ACHN (cell line): ENCODE data around the gene PARD3B.
A peak's percentile ranks its signal among the peaks of the same experiment; 100 is the strongest.

ENCODE experiments used
- DNase-seq: peaks from one replicate; pipeline ENCODE4 v3.0.0-alpha.2; 2015
- in situ Hi-C: cut with HindIII; loops from 2 replicates; pipeline ENCODE4 v1.10.0; 2017; ENCODE audit warnings: low sequenced_read_pairs, low pct_ligation_motif_present, low pct_unique_long_range_greater_than_20kb

The PARD3B gene

DNA sequence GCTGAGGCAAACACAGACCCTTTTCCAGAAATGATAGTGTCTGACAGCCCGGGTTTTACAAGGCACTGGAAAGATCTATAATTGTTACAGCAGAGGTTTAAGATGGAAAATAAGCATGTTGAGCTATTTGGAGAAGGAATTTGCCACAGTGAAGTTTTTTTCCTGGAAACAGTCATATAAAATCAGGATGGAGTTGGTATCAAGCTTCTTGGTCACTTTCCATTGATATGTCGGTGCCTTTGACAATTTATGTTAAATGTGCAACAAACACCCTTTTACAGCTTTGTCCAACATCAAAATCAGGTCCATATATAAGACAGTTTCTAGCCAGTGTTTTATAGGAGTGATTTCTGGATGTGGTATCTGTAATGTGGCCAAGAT is 1019.9 kb downstream of the PARD3B start:
- in situ Hi-C loops = no loop called here

DNA sequence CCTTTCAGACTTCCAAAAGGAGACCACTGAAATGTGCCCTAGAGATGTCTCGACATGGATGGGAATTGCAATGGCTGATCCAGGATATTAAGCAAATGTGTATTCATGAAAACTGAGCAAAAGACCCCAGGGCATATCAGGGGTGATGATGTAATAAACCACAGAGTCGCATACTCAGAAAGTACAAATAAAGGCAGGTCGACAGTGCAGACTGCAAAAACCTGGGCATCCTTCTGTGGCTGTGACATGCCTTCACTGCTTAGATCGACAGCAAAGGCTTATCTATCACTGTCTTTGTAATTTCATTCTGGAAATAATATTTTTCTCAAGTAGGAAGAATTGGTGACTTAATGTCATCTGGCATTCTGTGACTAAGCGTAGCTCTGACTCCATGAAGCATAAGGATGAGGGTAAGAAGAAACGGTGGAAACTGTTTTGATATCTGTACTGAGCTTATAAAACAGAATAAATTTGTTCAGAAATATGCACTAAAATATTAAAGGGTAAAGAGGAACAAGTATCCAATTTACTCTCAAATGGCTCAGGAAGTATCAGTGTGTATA is 1021.4 kb downstream of the PARD3B start:
- in situ Hi-C loops = no loop called here
- no peak for DNase-seq

More for the DNA sequence above, 1019.9 kb downstream of the PARD3B start:
- no peak for DNase-seq

DNA sequence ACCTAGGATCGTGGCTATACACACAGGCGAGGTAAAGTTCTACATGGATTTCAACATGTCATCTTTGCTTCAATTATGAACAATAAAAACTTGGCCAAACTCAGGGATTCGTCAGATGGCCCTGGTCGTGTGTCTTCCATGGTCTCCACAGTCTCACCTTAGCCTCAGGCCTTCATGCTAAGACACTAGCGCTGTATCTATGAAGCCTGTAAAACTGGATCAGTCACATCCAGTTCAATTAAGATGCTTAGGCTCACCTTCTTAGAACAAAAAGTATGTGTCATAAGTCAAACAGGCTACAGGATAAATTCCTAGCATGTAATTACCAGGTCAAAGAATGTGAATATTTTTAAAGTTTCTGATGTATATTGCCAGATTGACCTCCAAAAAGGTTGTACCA is 1023.3 kb downstream of the PARD3B start:
- in situ Hi-C loops = no loop called here
- DNase-seq = no peak

DNA sequence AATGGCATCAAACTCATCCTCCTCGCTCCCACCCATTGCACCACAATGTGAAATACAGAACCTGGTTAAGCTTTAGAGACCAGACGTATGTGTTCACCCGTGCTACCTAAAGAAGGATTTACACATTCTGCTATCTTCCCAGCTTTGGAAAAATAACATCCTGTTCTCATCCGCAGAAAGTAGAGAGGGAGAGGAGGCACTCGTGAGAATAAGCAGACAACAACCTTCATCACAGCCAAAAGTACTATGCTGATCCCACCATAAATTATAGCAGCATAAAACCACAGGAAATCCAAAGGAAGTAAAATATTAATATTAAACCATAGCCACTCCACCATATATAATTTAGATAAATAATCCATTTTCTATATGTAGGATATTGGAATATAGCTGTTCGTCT is 1025.4 kb downstream of the PARD3B start:
- in situ Hi-C loops = no loop called here
- no peak for DNase-seq

DNA sequence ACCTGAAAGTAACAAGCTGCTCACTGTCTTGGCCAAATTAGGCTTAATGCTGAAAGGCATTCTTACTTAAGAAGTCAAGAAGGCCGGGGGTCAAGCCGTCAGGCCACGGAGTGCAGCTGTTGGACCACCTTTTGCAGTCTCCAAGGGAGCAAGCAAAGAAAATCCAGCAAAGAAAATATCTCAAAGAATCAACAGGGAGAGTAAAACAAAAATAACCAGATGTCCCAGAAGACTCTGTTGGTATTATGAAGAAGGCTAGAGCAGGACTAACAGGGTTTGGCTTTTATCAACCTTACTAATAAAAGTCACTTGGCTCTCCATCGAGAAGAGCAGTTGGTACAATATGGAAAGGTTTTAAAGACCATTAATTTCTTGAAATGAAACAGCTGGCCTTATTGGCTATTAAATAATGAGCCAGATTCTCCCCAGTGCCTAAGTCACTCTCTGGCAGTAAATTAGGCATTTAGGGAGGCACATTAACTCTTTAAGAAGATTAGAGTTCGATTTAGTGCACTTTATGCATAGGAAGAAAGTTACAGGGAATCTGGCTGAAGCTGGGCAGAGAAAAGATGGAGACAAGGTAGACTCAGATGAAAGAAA is 1026.2 kb downstream of the PARD3B start:
- DNase-seq = no peak
- in situ Hi-C loops = no loop called here

DNA sequence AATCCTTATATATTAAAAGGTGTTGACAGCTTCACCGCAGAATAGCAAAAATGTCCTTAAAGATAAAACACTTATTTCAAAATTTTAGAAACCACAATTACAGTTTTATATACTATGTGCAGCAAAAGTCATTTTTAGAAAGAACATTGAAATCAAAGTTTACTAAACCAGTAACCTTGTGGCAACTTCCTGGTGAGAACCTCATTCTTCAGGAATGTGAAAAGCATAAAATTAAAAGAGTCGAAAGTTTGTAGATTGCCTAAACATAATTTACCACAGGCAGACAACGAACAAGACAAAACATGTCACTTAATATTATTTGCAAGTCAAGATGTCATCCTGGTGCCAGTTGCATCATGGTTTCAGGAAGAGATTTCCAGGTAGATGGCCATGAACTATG is 1028.7 kb downstream of the PARD3B start:
- no peak for DNase-seq
- in situ Hi-C loops = no loop called here

- no peak for DNase-seq
- in situ Hi-C loops = no loop called here
These were observed 1034.1 kb downstream of the PARD3B start for GRCh38 chr2:205579335-205579734.

DNA sequence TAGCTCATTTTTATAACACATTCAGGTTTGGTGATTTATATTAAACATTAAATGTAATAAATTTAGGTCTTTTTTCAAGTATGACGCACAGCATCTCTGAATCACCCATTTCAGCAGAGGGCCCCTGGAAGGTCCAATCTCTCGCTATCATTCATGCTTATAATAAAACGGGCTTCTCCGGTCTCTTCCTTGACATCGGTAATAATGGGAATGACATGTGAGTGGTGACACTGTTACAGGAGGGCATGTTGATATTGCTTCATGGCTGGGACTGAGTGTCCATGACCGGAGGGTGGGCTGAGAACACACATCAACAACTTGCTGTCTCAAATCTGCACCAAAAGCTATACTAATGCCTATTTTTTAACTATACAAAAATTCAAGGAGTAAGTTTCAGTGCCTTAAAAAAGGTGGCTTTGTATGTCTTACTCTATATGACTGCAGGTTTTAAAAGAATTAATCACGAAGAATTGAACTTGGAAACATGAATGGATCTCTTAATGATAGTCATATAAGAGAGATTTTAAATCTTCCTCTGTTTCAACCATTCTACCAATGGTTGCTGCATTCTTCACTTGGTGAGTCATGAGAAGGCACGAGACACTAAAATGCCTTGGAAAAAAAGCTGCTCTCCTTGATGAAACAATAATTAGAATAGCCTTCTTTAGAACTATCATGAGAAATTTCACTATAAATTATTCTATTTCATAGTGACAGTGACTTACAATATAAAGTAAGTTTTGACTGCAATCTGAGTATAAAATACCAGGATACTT is 1035.1 kb downstream of the PARD3B start:
- in situ Hi-C loops = no loop called here
- peak; percentile 41 for DNase-seq

DNA sequence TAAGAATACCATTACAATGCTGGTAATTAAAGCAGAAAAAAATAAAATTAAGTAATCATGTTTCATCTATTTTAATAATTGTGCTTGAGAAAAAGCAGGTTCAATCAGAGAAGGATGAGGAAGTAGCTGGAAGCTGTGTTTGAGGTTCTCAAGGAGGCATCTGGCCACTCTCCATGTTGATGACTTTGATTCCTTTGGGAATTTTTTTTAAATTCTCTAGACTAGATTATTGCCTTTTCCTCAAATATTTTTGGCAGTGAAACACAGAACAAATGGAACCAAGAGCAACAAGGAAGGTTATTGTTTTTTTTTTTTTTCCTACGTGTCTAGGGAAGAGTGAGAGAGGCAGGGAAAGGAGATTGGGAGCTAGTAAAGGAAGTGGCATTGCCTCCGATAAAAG is 1037.1 kb downstream of the PARD3B start:
- in situ Hi-C loops = no loop called here
- DNase-seq = no peak

GRCh38 chr2:205585449-205586383 is 1040.4 kb downstream of the PARD3B start:
- no peak for DNase-seq
- in situ Hi-C loops = no loop called here

DNA sequence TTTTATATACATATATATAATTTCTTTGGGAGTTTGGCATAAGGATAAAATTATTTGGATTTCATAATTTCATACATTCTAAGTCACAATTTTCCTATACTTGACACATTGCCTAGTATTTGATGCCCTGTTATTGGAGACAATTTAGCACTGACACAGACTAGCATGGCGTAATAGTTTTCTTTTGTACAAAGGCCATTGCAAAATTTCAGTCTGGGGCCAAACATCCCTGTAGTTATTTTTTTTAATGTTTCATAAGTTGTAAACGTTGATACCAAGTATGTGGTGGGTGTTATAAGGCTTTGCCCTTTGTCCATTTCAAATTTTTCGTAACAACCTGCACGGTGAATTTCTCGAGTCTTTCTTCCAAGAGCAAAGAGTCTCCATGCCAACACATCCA is 1041.4 kb downstream of the PARD3B start:
- DNase-seq = no peak

DNA sequence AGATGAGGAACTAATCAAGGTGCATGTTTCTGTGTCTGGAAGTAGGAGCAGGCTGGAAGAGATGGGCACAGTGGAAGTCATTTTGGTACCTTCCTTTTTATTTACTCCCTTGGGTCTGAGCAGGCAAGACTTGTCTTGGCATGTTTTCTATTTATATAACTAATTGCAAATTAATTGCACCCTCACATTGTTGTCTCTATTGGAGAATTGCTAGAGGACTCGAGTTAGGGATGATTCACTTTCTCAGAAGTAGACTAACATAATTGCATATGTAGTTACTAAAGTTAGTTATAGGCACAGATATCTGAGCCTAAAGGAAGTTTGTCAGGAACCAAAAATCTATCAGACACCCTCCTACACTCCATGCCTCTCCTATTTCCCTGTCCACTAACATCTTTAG is 1044.2 kb downstream of the PARD3B start:
- no peak for DNase-seq
- in situ Hi-C loops = no loop called here

More for the DNA sequence above, 1041.4 kb downstream of the PARD3B start:
- in situ Hi-C loops = no loop called here

GRCh38 chr2:205590759-205591158 is 1045.5 kb downstream of the PARD3B start:
- no peak for DNase-seq
- in situ Hi-C loops = no loop called here

GRCh38 chr2:205593891-205594290 is 1048.6 kb downstream of the PARD3B start:
- in situ Hi-C loops = no loop called here
- DNase-seq = no peak

DNA sequence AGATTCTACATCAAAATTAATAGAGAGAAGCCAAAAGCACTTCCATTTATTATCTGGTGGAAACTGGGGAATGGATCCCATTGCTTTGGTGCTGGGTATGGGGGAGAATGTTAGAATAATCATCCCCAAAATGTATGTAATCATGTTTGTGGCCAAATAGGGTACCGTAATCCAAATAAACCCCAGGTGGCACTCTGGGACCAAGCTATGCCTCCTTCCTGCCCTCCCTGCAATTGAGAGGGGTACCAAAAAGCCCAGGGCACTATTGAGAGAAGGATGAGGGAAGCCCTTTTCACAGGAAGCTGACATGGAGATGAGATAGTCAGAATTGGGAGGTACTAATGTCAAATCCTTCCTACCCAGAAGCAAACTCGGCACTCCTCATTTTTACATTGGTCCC is 1051.3 kb downstream of the PARD3B start:
- in situ Hi-C loops = no loop called here
- DNase-seq = no peak

DNA sequence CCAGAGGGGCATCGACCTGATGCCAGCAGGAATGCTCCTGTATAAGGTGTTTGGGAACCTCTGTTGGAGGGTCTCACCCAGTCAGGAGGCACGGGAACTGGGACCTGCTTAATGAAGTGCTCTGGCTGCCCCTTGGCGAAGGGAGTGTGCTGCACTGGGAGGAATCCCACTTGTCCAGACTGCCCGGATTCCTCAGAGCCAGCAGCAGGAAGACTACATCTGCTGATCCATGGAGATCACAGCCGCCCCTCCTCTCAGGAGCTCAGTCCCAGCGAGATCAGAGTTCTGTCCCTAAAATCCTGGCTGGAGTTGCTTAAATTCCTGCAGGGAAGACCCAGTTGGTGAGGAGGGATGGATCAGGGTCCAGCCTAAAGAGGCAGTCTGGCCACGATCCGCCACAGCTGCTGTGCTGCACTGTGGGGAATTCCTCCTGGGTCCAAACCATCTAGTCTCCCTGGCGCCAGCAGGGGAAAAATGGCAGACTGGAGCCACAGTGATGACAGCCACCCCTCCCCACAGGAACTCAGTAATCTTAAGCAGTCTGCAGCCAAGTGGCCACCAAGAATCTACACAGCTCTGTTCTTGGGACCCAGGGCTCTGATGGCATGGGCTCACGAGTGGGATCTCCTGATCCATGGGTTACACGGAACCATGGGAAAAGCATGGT is 1060.5 kb downstream of the PARD3B start:
- no peak for DNase-seq
- in situ Hi-C loops = no loop called here

- in situ Hi-C loops = no loop called here
- no peak for DNase-seq
These were observed 1061.9 kb downstream of the PARD3B start for GRCh38 chr2:205607146-205607545.

GRCh38 chr2:205609113-205609512 is 1063.8 kb downstream of the PARD3B start:
- no peak for DNase-seq
- in situ Hi-C loops = no loop called here

GRCh38 chr2:205610437-205610836 is 1065.2 kb downstream of the PARD3B start:
- DNase-seq = no peak
- in situ Hi-C loops = no loop called here
